Dermis microvascular lymphatic vessel endothelial cell (primary cell): ENCODE data around the gene ASTN1. TPM values are rescaled to one million over a fixed set of nuclear protein-coding genes. Genes with fewer than 3 reads are reported as not detected.

Experiments used
- DNase-seq, 2 donors: peaks; one replicate each; pipeline versions ENCODE4 v3.0.0 to v3.0.0-alpha.2; 2010; ENCODE audit warnings: low read depth in 2 of 2
- total RNA-seq: library from RNA; depleted of rRNA; stranded (reverse); fragments of >200 nt; gene quantifications from 2 replicates; pipeline ENCODE4 v1.2.1, GENCODE V29; 2014

ASTN1 gene
- total RNA-seq: not detected in 2 replicates

DNA sequence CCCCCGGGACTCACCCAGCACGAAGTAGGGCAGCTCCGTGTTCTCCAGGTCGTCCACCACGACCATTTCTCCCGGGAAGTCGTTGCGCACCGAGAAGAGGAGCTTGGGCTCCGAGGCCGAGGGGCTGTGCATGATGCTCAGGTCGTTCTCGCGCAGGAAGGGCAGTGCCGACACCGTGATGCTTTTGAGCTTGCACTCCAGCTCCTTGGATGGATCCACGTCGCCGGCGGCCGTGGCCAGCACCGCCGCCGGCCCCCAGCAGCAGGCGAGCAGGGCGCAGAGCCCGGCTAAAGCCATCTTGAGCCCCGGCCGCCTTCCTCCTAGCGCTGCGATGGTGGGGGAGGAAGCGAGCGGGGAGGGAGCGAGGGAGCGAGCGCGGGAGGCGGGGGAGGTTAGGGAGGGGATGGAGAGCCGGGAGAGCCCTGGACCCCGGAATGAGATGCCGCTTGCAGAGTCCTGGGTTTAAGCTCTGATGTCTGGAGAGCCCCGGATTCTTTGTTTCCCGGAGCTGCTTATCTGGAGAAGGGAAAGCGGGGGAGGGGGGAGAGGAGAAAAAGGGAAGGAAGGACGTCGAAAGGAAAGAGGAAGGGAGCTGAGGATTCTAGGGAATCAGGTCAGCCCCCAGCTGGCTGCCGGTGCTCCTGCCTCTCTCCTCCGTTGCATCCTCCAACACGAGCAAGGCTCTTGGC, at the start of gene ASTN1:
Gene ASTN1, minus strand, starts transcription at position 333 of the 689 bp plus-strand sequence. Its CDS starts 36 bp downstream, at position 297.
- no peak for DNase-seq

DNA sequence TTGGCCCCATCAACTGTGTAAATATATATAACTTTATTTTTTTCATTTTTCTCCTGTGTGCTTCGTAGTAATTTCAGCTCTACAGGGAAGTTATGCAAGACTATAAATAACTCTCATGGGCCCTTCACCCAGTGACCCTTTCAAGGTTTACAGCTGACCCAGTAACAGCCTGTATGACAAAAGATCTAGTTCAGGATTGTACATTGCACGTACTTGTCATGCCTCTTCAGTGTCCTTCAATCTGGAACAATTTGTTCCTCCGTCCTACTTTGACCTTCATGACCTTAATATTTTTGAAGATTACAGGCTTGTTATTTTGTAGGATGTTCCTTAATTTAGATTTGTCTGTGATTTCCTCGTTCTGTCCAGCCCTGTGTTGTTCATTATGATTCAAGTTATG, 46.7 kb upstream of the ASTN1 start:
- no peak for DNase-seq

DNA sequence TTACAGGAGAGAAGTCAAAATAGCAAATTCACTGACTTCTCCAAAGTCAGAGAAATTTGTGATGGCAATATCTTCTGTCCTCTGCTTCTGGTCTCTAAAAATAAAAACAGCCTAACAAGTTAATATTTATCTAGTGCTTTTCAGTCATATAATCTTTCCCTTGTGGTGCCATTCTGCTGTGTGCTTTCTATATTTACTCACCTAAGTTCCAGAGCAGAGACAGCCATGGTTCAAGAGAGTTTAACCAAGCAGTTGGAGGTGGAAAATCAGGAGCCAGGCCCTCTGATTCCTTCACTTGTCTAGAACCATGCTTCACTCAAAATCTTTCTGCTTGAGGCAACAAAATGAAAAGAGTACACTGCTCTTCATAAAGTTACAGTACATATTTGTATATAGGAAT, 45.6 kb upstream of the ASTN1 start:
- no peak for DNase-seq

DNA sequence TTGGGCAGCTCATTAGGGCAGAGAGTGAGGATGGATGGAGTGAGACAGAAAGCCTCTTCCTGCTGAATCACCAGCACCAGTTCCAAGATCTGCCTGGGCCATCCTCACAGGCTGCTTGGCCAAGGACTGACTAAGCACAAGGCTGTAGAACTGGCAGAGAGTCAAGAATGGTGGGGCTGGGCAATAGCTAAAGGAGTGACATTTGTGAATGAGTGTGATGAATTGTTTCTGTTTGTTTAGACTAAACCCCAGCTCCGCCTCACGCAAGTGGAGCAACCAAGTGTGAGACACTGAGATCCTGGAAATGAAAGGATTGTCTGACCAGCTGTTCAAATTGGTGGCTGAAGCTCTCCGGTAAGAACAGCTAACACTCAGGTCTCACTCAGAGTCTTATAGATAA, 44.8 kb upstream of the ASTN1 start:
- DNase-seq: peak in 1 of 2 donors; percentile 1

DNA sequence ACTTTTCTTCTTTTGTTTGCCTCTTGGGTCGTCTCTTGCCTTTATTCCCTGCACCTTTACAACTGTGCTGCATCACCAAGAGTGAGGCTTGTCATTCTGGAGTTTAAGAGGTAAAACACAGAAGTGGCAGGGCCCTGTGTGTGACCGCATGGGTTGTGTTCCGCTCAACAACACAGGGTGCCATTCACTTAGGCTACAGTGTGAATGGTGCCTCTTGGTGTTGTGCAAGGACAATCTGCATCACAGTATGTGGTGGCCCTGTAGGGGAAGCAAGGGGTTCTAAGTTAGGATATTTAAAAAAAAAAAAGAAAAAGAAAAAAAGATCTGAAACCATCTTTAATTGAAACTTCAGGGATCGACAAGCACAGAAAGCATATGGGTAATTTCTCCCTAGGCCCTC, 44.4 kb upstream of the ASTN1 start:
- no peak for DNase-seq

DNA sequence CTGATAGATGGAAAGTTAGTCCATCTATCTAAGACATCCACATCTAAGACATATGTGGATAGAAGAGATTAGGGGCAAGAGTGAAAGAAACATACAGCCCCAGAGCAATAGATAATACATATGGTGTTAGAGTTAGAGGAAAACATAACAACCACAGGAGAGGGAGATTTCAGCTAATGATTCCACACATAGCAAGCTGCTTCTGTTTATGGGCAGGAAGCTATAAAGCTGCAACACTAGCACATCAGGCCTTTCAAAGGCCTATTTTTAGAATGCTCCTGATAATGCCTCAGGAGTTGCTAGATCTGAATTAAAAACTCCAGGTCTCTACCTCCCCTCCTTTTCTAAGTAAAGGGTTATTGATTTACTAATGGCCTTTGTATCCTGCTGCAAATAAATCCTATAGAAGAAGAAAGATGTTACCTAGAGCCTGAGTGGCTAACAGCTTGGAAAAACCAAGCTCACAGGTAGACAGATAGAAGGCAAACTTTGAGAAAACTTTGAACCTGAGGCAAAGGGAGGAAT, 42.4 kb upstream of the ASTN1 start:
- DNase-seq: no peak

DNA sequence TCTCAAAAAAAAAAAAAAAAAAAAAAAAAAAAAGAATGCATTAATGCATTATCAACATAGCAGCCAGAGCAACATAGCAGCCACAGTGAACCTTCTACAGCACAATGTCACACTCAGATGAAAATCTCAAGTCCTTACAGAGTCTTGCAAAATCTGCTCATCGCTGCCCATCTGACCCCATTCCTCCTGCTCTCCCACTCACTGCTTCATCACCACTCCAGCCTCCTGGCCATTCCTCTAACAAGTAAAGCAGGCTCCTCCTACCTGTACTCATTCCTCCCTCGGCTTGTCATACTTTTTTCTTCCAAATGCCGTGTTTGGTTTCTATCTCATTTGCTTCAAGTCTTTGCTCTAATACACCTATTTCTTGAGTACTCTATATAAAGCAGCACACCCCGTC, 35.8 kb upstream of the ASTN1 start:
- no peak for DNase-seq

DNA sequence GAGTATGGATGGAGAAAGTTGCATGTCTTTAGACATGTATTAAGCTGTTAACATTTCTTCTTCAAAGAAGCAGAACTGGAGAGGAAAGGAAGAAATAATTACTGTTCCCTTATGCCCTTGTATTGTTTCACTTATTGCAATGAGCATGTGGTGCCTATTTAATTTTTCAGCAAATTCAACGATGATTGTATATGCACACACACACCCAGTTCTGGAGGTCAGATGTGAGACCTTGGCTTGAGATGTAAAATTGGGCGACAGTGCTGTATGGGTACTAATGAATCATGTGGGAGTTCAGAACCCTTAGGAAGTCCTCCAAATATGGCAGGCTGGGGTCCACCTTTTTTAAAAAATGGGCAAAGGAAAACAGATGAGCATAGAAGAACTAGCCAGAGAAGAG, 33.7 kb upstream of the ASTN1 start:
- no peak for DNase-seq

DNA sequence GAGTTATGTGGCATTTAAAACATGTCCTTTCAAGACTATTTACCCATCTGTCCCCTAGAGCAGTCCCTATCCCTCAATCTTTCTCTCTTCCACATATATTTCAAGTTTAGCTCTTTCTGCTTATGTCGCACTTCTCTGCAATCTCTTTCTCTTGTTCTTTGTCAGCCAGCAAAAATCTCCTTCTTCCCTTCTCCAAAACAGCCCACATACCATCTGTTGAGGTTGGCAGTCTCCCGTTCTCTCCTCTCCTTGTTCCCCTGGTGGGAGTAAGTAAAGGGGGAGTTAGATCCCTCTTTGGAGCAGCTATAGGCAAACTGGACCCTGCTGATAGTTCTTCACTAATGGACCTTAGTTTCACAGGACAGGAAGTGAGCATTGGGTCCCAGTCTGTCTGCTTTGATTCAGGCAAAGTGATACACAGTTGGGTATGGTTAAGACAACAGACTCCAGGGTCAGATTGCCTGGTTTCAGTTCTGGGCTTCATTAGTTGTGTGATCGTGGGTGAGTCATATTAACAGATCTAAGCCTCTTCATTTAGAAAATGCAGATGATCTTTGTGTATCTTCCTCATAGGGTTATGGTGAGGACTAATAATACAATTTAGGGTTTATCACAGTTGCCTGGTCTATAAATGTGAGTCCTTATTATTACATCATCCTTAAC, 25.9 kb upstream of the ASTN1 start:
- no peak for DNase-seq

DNA sequence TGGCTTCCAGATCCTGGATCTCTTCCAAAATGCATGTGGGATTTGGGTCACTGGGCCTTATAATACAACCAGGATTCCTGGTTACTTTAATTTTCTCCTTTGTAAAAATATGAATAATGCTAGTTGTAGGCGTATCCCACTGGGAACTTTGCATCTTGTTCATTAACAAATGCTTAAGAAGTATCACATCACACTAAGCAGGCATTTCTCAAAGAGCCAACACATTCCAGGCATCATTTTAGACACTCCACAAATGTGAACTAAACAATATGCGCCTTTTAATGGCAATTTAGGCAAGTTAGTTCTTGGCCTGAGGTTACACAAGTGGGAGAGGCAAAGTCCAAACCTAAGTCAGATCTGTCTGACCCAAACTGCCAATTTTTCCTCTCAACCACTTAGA, 22.1 kb upstream of the ASTN1 start:
- DNase-seq: no peak

DNA sequence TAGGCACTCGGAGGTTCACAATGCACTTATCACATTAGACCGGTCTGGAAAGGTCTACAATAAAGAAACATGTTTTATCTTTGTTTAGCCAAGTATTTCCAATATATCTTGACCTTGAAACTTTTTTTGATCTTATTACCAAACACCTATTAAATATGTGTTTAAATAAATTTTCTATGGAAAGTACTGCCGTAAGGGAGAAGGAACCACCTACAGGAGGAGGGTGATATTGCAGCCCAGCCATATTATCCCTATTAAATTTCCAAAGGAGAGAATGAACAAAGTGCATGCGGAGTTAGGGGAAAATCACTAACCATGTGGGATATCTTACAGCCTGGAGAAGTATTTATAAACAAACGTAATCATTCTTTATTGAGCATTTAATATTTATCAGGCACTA, 20.7 kb upstream of the ASTN1 start:
- peak in 1 of 2 donors; percentile 13 for DNase-seq

DNA sequence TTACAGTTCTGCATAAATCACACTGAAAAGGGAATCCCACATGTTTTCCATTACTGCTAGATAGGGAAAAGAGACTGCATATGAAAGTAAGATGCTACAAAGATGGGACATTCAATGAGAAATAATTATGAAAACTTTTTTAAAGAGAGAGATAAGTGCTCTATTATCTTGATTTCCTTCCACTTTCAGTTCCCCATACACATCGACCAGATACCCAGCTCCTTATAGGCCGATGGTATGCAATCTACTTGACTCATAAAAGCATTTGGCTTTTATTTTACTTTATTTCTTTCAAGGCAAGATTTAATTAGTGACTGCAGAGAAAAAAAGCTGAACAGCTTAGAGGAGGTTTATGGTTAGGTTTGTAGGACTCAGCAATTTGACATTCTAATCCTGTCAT, 19.3 kb upstream of the ASTN1 start:
- no peak for DNase-seq

DNA sequence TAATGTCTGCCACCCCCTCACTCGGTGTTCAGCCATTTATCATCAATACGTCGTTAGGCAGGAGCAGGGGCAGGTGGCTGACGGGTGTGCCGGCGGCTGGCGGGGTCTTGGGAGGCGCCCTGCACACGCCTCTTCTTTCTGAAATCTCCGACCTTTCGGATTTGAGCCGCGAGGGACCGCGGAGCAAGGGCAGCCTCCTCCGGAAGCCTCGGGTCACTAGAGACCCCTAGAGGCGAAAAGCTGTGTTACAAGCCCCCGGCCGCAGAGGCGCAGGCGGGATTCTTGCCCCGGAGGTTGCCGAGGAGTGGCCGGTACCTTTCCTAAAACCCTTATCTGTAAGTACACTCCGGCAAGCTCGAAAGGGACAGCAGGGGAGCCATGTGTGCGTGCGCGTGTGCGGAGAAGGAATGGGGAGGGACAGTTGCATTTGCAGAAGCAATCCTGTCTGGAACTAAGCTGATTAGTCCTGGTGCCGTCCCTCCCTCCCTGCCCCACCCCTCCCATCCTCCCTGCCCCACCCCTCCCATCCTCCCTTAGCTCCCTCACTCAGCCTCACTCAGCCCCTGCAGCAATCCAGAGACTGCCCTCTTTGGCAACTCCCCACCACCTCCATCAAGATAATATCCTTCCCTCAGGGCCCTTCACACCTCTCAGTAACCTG, 17.2 kb upstream of the ASTN1 start:
- peak in 1 of 2 donors; percentile 24 for DNase-seq

DNA sequence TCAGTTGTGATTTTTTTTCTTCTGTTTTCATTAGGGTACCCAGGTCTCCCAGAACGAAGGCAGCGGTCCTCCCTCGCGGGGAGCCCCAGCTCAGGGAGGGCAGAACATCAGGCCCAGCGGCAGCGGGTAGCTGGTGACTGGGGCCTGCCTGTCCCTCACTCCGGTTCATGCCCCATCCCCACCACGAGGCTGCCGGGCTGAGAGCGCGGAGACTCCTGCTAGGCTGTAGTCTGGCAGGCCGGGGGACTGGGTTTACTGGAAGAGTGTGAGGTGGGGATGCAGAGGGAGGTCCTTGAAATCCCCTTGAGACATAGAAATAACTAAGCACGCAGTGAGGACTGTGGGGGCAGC, 16.7 kb upstream of the ASTN1 start:
- DNase-seq: no peak

DNA sequence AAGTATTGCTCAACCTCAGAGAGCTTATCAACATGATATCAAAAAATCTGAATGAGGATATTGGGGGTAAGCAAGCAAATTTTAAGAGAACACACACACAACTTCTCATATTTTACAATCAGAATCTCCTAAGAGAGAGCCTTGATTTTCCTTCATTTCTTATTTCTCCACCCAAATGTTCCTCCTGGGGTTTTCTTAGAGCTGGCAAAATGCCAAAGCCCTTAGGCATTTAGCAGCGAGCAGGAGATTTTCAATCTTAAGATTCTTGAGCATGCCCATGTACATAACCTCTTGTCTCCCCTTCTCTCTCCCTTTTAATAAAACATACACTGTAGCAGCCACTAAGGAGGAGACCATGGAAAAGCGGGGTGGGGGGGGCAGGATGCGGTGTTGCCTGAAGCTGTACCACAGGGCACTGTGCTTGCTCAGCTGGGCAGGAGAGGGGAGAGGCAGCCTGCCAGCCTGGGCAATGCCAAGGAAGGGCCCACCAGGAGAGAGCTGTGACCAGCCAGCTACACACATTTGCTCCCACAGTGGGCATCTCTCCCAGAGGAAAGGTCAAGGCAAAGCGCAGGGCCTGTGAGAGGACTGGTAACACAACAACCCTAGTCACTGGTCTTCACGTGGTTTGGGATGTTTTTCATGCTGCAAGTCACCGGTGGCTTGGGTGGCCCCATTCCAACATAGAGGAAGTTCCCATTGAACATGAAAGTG, 10.6 kb upstream of the ASTN1 start:
- no peak for DNase-seq

DNA sequence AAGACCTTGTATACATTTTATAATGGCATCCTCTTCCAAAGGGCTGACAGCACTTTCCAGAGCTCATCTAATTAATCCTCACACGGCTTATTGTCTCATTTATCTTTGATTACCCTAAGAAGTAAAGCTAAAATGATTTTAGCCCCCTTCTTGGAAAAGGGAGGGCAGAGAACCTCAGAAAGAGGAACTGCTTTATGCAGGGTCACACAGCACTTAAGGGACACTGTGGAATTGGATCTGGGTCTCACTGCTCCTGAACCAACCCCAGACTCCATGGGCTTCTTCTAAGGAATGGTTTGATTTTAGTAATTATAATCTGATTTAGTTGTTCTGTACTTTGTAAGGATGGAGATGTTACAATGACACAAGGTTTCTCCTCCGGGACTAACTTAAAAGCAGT, 9.5 kb upstream of the ASTN1 start:
- no peak for DNase-seq

DNA sequence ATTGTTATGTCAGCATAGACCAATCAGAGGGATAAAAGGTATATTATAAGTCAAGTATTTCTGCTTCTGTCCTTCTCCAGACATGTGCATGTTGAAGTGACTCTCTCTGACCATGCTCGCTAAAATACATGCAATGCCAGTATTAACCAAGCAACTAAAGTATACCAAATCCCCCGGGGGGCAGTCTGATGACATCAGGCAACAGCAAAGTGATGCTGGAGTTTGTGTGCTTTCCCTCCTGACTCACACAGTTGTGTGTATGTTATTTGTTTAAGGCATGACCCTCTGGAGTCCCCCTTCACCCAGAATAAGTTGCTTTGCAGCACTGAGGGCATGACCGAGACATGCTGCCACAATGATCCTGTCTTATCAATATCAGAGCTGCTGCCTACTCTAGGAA, 8.4 kb upstream of the ASTN1 start:
- no peak for DNase-seq

DNA sequence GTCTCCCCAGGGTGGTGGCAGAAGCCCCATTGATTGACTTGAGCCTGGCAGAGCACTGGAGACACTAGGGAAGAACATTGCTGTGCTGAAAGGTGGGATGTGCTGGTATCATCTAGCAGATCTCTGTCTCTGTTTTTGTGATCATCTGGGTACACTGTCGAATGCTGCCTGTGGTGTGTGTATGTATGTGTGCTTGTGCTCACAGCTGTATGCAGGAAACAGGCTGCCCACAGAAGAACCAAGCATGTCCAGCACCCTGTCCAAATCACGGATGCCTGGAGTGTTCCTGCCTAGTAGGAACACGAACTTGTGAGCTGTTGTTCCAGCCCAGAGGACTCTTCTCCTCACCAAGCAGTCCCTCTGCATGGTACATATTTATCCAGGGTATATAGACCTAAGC, 7.8 kb upstream of the ASTN1 start:
- no peak for DNase-seq

DNA sequence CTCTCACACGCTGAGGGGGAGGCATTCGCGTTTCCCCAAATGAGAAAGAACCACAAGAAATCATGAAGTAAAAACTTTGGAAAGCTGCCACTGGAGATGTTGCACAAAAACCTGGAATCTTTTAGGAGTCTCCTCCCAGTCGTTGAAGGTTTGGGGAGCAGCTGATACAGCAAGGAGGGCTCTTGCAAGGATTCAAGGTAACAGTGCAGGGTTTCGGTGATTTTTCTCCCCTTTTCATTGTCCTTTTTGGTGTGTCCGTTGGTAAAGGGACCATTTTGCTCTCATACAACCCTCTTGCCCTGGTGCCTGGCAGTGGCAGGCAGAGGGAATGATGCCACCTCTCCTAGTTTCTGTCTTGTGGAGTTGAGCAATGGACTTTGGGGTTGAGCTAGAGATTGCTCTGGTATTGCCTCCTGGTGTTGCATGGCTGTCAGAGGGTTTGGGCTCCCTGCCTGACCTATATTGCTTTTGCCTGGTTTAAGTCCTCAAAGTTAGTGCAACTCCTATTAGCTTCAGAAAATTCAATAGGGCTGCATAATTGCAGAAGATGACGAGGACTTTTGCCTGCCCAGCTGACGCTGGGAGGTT, 7.1 kb upstream of the ASTN1 start:
- DNase-seq: no peak

DNA sequence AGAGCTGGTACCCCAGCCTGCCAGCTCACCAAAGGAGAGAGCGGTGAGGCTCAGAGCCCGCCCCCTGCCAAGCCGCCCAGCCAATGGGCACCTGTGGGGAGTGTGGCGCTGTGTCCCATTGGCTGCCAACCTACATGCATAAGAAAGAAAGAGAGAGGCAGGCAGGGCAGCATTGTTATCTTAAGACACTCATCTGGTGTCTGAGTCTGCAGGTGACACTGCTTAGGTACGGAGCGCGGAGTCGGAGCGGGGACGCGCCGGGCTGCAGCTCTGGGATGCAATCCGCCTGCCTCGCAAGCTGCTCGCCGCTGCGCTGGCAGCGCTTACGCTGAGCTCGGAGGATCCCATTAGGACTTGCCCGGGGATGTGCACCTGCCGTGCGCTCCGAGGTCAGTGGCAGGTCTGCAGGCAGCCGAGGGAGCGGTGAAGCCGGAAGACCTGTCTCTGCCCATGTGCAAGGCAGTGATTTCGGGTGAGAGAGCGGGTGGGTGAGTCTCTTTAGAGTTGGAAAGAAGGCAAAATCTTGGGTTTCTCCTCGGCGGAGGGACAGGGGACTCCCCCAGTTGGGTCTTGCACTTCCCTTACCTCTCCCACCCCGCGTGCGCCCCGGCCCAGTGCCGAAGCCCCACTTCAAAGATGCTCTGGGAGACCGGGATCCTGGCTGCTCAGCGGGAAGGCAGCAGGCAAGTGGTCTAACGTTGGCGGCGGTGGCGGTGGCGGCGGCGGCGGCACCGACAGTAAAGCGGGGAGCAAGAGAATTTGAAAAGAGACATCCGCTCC, 6.4 kb upstream of the ASTN1 start, which contains the start of gene BRINP2:
Gene BRINP2, plus strand, starts transcription at position 203 of the 780 bp plus-strand sequence. CDS start 58,919 bp downstream, outside the sequence.
- DNase-seq: peak in 1 of 2 donors; percentile 20

DNA sequence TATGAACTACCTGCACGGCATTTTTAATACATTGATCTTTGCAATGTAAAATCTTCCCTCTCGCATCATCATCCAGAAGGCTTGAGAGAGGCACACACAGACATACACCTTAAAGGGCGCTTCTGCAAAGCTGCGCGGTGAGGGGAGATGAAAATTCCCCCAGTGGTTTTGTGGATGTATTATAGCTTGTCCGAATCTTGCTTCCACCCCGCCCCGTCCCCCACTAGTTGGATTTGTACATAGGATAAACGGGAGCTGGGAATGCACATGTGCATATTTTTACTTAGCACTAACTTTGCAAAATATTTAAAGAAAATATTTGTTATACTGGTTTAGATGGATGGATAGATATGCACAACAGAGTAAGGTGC, 542 bp upstream of the ASTN1 start:
- DNase-seq: no peak
